Stimulated activated CD8-positive, alpha-beta memory T cell treated with anti-CD3 and anti-CD28 coated beads, Interleukin-2, amount 100 ng/mL, for 48 hours (primary cell): ENCODE results near the gene MEAF6.

ENCODE experiments used
- DNase-seq, 2 donors: peaks; one replicate each; pipeline ENCODE4 v3.0.0-alpha.2; 2020; ENCODE audit warnings: low read depth in 2 of 2

MEAF6 gene

DNA sequence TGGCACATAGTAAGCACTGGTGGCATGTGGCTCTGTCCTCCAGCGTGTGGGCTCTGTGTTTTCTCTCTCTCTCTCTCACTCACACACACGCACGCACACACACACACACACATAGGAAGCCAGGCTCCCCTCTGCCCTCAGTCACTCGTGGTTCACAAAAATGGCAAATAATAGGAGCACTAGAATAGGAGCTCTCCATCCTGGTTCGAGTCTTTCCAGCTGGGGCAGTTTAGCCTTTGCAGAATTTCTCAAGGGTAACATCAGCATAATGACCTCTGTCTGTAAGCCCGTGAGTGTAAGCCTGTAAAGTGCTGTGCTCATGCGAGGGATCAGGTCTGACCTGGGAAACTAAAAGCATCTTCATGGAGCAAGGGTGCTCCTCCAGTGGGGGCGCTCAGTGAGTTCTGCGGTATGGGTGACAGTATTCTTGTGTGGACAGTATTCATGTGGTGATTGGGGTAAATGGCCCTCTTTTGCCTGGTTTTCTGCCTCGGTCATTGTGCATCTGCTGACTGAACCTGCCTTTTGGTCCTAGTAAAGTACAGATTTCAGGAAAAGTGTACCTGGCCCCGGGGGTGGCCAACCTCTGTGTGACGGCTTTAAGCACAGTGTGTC, 41.0 kb downstream of the MEAF6 start:
- DNase-seq, result no peak

DNA sequence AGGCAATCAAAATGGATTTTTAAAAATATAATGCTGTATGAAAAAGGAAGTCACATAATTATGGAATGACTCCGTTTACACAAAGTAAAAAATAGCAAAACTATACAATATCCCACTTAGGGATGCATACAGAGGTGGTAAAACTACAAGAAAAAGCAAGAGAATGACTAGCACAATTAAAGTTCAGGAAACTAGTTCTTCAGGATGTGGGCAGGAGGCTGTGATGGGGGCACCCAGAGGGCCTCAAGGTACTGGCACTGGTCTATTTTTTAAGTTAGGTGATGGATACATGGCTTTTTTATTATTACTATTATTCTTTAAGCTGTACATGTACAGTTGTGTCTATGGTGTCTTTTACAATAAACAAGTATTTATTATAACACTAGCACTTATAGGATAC, 41.6 kb downstream of the MEAF6 start:
- DNase-seq, result no peak

DNA sequence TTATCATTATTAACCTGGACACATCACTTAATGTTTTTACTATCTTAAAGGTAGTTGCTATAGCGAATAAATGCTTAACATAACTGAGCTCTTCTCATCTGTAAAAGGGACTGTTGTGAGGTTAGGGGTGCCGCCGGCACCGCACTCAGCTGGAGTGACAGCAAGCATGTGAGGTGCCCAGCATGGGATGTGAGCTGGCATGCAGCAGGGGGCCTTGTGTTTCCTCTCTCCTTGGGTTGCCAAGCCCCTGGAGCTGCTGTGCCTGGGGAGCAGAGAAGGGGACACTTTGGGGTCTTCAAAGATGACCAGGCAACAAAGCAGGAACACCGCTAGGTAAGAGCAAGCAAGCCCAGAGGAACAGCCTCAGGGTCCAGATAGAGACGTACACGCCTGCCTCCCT, 42.3 kb downstream of the MEAF6 start:
- DNase-seq, result no peak

DNA sequence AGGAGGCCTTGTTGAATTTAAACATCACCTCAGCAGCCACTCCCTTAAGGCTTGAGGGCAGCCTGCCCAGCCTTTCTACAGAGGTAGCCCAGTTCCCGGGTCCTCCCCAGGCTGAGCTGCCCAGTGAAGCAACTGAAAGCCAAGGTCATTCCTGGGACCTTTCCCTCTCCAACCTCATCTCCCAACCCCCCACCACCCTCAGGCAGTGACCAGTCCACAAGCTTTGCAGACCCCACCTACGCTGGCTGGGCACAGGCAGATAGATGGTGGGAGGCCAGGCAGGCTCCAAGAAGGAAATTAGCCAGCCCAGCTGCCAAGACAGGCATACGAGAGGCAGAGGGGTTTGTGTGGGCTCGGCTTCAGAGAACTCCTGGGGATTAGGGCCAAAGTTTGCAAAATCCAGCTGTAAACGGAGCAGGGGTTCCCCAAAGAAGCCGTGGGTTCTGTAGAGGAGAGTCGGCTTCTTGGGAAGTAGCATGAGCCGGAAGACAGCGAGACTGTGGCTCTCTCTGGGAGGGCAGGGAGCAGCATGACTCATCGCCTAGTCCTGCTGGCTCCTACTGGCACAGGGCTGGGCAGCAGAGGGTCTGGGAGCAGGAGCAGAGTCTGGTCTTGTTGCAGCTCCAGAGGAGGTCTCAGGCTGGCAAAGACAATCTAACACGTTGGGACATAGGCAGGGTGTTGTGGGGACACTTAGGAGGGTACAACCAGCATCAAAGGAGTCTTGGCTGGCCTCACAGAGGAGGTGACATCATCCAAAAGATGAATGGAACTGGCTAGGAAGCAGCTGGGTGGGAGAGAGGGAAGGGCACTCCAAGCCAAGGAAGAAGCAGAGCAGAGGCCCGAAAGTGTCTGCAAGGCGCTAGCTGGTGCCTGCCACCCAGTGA, 43.0 kb downstream of the MEAF6 start:
- no peak for DNase-seq

DNA sequence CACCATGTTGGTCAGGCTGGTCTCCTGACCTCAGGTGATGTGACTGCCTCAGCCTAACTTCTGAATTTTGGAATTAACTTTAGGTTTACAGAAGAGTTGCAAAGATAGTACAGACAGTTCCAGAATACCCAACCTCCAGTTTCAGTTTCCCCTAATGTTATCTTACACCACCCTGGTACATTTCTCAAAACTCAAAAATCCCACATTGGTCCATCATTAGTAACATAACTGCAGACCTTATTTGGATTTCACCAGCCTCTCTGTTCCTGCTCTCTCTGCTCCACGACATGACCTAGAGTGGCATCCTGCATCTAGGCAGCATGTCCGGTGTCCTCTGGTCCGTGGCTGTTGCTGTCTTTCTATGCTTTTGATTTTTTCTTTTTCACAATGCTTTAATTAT, 45.2 kb downstream of the MEAF6 start:
- no peak for DNase-seq

DNA sequence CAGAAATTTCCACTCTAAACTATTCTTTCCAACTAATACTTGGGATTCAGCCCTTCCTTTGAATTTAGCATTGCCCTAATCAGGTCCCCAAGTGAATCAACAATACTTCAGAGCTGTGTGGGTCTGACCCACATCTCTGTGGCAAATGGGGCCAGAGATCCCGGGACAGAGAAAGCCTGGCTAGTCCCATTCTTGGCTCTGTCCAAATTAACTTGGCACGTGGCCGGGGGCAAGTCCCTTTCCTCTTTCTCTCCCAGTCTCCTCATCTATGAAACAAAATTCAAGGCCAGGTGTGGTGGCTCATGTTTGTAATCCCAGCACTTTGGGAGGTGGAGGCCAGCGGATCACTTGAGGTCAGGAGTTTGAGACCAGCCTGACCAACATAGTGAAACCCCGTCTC, 46.5 kb downstream of the MEAF6 start:
- no peak for DNase-seq

DNA sequence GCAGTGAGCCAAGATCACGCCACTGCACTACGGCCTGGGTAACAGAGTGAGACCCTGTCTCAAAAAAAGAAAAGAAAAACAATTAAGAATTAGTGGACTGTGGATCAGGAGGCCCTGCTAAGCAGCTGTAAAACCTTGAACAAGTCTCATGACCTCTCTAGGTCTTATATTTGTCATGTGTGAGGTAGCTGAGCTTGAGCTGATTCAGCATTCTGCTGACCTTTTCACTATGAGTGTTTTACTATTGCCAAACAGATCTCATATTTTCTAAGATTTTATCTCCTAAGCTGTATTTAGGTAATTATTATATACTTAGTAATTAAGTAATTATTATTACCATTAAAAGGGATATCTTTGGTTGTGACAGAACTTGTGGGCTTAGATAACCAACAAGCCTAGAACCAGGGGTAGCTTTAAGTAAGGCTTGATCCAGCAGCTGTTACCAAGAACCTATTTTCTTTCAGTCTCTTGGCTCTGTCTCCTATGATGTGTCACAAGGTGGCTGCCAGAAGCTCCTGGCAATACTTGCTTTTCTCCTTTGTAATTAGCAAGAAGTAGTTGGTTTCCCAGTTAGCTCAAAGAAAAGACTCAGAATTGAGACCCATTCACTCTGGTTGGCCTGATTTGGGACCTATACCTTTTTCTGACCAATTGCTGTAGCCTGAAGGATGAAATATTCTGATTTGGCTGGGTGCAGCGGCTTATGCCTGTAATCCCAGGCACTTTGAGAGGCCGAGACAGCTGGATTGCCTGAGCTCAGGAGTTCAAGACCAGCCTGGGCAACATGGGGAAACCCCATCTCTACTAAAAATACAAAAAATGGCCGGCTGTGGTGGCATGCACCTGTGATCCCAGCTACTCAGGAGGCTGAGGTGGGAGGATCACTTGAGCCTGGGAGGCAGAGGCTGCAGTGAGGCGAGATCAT, 48.7 kb downstream of the MEAF6 start:
- no peak for DNase-seq

DNA sequence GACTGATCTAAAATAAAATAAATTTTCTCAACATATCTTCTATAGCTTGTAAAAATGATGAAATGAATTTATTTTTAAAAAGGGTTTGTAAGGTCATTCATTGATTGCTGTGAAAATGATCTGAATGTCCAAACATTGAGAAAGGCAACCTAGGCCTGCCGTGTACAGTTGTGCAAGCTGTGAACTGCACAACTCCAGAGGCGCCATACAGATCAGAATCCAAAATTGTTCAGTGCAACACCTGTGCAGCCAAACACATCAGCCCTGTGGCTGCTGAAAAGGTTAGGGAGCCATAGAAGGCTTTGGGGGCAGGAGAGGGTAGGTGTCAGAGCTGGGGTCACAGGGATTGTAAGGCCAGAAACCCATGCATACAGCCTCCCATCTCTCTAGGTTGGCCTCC, 50.1 kb downstream of the MEAF6 start:
- DNase-seq, result no peak

DNA sequence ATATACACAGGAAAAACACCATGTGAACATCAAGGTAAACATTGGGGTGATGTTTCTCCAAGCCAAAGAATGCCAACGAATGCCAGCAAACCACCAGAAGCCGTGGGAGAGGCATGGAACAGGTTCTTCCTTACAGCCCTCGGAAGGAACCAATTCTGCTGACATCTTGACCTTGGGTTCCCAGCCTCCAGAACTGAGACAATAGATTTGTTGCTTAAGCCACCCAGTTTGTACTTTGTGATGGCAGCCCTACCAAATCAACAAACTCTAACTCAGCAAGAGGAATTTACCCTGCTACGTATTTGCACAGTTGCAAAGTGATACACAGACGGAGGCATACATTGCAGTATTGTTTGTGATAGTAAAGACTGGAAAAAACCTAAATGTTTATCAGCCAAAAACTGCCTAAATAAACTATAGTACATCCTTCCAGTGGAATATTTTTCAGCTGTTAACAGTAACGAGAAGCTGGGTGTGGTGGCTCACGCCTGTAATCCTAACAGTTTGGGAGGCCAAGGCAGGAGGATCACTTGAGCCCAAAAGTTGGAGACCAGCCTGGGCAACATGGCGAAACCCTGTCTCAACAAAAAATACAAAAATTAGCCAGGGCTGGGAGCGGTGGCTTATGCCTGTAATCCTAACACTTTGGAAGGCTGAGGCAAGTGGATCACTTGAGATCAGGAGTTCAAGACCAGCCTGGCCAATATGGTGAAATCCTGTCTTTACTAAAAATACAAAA, 52.7 kb downstream of the MEAF6 start:
- DNase-seq, result no peak

DNA sequence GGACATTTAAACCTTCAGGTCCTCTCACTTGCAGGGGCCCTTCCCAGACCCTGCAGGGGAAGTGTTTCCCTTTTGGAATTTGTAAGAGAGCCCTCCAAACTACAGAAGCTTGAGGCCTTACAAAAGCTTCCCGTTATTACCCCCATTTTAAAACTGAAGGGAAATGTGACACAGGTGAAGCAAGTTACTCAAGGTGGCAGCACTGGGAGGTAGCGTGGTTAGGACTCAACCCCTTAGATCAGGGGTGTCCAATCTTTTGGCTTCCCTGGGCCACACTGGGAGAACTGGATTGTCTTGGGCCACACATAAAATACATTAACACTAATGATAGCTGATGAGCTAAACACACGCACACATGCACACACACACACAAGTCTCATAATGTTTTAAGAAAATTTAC, 56.0 kb downstream of the MEAF6 start:
- no peak for DNase-seq

DNA sequence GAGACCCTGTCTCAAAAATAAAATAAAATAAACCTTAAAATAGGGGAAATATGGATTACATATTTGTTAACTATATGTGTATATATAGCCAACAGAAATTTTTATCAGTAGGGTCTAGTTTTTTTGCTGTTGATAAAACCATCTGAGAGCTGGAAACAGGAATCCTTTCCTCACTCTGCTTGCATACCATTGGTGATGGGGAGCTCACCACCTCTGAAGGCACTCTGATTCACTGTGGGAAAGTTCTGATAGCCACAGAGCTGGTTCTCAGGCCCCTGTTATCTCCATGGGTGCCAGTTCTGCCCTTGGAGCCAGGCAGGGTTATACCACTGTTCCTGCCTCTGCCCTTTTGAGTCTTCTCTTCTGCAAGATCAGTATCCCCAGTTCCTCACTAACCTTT, 58.0 kb downstream of the MEAF6 start:
- DNase-seq, result no peak

DNA sequence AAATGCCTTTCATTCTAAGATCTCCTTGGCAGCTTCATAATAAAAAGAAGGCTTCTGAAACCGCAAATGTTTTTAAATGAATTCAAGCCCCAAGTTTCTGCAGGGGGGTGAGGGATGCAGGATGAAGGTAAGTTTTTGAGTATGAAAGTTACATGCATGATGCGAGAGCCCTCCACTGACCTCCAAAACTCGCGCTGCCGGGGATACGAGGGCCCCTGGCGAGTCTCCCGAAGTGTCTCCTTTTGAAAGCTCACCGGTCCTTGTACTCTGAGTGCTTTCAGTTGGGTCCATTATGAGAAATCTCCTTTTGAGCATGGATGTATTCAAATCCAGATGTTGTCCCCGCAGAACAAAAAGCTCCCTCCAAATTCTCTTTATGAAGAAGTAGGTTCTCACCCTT, 59.0 kb downstream of the MEAF6 start:
- DNase-seq, result no peak

DNA sequence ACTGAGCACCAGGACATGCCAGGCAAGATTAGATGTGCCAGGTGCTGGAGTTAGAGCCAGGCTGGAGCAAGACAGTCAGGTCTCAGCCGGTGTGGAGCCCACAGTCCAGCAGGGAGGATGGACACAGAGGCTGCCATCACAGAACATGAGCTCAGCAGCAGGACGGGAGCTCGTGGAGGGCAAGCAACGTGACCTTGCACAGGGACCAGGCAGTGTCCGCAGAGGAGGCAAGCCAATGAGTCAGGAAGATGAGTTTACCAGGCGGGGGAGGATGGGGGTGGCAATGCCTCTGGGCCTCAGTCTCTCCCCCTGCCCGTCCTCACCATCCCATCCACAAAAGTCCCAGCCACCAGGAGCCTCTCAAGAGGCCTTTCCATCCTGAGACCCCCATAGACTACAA, 60.9 kb downstream of the MEAF6 start:
- no peak for DNase-seq

DNA sequence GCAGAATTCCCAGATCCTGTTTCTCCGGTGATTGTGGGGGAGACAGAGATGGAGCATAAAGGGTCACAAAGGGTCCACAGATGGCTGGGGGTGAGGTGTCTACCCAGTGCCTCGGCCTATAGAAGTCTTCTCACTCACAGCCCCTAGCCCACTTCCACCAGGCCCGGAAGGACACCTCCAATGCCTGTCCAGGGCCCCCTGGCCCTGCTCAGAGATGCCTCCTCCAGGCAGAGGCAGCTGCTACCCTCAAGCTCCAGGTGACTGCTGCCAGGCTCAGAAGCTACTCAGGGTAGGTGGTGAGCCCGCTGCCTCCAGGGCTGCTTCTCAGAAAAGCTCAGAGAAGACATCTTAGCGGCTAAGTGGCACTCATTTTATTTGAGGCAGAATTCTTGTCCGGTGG, 62.1 kb downstream of the MEAF6 start:
- no peak for DNase-seq

DNA sequence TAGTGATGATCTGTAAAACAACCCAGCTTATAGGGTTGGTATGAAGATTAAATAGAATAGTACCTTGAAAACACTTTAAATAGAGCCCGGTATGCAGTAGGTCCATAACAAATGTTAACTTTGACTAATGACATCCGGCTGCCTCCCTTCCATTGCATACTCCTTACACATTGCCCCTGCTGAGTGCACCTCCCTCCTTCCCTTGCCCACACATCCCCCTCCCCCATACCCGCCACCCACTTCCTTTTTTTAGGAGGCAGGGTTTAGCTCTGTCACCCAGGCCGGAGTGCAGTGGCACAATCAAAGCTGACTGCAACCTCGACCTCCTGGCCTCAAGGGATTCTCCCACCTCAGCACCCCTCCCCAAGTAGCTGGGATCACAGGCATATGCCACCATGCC, 64.6 kb downstream of the MEAF6 start:
- DNase-seq, result no peak

DNA sequence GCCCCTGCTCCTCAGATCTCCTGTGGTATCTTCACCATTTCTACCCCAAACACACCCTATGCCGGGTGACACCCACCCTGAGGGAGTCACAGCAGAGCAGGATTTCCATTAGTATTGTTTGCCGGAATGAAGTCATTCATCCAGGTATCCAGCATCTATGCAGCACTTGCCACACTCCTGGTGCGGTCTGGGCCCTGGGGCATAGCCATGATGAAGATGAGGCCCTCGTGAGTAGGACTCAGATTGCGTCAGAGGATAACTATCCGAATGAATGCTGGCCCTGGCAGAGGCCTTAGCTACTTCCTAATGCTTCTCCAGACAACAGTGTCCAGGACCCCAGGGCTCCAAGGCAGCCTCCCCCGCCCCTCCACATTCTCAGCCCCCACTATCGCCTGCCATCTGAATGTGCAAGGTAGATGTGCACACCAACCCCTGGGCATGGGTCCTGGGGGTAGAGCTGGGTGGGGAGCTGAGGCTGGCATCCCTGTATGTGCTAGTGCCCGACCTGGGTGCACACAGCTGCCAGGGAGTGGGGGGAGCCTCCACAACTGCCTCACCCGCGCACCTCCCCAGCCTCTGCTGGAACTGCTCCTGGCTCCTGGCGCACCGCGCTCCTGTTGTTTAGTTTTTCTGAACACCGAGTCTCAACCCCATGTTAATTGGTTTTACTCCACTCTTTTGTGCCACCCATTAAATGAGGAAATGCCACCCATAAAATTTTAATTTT, 65.7 kb downstream of the MEAF6 start:
- no peak for DNase-seq

DNA sequence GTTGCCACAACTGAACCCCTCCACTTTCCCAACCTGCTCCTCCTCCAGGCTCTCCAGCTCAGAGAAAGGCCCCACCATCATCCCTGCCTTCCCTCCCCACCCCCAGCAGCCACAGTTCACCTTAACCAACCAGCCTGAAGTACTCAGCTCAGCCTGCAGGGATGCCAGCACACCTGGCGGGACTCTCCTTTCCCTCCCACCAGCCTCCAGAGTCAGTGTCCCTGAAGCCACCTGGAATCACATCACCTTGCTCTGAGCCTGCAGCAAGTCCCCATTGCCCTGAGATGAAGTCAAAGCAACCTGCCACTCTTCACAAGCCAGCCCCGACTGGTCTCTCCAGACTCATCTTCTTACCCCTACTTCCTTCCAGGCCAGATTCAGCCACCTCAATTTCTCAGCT, 66.4 kb downstream of the MEAF6 start:
- no peak for DNase-seq

DNA sequence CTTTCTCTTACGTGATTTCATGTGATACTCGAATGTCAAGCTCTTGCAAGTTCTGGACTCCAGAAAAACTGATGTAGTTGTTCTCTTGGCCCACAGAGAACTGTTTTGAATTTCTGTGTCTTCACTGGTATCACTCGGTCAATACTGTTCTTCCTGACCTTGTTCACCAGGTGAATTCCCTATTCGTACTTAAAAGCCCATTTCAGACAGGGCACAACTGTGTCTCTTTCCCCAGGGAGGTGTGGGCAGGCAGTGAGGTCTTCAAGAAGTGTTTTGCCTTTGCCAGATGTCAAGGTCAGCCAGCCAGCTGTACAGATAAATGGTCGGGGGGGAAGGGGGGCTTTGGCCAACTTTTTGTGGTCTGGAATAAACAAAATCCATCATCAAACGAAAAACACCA, 67.7 kb downstream of the MEAF6 start:
- DNase-seq, result no peak

DNA sequence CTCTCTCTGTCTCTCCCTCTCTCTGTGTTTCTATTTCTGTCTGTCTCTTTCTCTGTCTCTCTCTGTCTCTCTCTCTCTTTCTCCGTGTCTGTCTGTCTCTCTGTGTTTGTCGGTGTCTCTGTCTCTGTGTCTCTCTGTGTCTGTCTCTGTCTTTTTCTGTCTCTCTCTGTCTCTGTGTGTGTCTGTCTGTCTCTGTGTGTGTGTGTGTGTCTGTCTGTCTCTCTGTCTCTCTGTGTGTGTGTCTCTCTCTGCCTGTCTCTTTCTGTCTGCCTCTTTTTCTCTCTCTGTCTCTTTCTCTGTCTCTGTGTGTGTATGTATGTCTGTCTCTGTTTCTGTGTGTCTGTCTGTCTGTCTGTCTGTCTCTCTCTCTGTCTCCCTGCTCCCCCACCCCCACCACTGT, 71.9 kb downstream of the MEAF6 start:
- DNase-seq, result no peak
